Stimulated activated CD4-positive, alpha-beta T cell treated with anti-CD3 and anti-CD28 coated beads, Interleukin-15, amount 100 ng/mL, for 48 hours (primary cell): Measurements from ENCODE around the gene ZNF567.
"Not testable (repeated sequence)": the region's sequence is repeated elsewhere in the genome, so short reads cannot be mapped to it uniquely, and the experiment has no call there.

Experiments used
- DNase-seq, 2 donors: peaks; one replicate each; pipeline ENCODE4 v3.0.0-alpha.2; 2020; ENCODE audit warnings: low read depth in 2 of 2

The ZNF567 gene

GRCh38 chr19:36687214-36688056, at the start of gene ZNF567:
TSS of gene ZNF567 (plus strand) at chr19:36687612. CDS start at chr19:36694868, 7,256 bp downstream.
- peak; percentile 97 for DNase-seq

GRCh38 chr19:36638862-36639510, 48.4 kb upstream of the ZNF567 start:
- no peak for DNase-seq

- DNase-seq: no peak
Observed at GRCh38 chr19:36646746-36647145, 40.7 kb upstream of the ZNF567 start.

DNA sequence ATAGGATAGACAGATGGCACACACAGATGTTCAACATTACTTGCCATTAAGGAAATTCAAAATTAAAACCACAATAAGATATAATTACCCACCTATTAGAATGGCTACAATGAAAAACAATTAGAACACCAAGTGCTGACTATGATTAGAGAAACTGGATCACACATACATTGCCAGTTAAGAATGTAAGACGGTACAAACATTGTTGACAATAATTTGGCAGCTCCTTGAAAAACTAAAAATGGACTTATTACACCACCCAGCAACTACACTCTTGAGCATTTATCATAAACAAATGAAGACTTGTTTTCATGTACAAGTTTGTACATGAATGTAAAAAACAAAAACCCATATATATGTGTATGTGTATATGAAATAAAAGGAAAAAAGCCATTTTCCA, 34.5 kb upstream of the ZNF567 start:
- DNase-seq: no peak

DNA sequence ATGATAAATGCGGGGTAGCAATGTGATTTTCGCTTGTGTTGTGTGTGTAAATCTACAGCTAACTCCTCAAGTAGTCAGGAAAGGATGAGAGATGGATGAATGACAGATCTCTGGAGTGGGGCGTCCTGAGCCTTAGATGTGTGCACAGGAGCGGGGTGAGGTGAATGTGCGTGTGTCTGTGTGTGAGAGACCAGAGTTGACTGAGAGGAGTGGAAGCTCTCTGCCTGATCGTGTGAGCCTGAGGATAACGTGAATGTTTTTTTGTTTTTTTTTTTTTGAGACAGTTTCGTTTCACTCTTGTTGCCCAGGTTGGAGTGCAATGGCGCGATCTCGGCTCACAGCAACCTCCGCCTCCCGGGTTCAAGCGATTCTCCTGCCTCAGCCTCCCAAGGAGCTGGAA, 21.6 kb upstream of the ZNF567 start:
- DNase-seq: no peak

DNA sequence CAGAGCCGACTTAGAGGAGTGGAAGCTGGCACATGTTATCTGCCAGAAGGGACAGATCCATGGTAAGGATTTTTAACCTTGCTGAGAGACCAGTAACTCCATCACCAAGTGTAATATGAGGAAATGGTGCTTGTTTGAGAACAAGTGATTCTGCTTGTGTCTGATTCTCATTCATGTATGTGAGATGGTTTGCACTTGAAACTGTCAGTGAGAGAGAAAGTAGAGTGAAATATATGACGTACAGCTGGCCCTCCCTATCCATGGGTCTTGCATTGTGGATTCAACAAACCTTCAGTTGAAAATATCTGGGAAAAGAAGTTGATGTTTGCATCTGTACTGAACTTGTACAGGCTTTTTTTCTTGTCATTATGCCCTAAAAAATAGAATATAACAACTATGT, 18.8 kb upstream of the ZNF567 start:
- DNase-seq: no peak

DNA sequence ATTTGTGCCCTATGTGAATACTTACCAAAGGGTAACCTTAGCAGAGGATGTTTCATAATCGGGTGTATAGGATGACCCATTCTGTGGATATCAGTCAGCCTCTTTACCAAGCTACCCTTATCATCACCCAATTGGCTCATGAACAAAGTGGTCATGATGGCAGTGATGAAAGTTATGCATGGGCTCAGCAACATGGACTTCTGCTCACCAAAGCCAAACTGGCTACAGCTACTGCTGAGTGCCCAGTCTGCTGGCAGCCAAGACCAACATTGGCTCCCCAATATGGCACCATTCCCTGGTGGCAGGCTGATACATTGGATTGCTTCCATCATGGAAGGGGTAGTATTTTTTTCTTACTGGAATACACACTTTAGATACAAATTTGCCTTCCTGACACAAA, 15.0 kb upstream of the ZNF567 start:
- DNase-seq: no peak

GRCh38 chr19:36674201-36674600, 13.2 kb upstream of the ZNF567 start:
- DNase-seq: no peak

DNA sequence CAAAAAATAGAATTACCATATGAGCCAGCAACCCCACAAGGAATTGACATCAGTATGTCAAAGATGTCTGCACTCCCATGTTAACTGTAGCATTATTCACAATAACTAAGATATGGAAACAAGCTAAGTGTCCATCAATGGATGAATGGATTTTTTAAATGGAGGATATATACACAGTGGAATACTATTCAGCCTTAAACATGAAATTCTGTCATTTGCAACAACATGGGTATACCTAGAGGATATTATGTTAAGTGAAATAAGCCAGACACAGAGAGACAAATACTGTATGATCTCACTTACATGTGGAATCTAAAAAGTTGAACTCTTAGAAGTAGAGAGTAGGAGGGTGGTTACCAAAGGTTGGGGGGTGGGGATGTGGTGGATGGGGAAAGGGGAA, 8.0 kb upstream of the ZNF567 start:
- no peak for DNase-seq

GRCh38 chr19:36685835-36686234, 1.6 kb upstream of the ZNF567 start:
- DNase-seq: no peak

- DNase-seq: no peak
Observed at GRCh38 chr19:36686365-36687213, 823 bp upstream of the ZNF567 start.

- no peak for DNase-seq
Observed at GRCh38 chr19:36688058-36688457, 646 bp downstream of the ZNF567 start.

DNA sequence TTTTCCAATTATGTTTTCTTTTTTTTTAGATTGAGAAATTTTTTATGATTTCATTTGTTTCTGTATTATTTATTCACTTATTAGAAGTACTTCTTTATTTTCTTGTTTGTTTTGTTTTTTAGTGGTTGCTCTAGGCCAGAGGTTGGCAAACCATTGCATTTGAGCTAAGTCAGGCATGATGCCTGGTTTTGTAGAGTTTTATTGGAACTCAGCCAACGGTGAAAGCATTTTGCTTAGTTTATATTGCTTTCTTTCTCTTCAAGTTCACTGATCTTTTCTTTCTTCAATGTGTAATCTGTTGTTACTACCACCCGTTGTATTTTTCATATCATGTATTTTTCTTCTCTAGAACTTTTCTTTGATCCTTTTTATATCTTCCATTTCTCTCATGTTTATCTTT, 19.7 kb downstream of the ZNF567 start:
- DNase-seq: no peak

DNA sequence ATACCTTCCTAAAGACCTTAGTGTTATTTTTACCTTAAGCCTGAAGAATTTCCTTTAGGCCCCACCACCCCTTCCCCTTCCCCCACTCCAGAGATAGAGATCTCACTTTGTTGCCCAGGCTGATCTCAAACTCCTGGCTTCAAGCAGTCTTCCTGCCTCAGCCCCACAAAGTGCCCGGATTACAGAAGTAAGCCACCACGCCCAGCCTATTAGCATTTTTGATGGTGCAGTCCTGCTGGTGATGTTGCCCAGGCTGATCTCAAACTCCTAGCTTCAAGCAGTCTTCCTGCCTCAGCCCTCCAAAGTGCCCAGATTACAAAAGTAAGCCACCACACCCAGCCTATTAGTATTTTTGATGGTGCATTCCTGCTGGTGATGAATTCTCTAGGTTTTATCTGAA, 22.0 kb downstream of the ZNF567 start:
- no peak for DNase-seq

DNA sequence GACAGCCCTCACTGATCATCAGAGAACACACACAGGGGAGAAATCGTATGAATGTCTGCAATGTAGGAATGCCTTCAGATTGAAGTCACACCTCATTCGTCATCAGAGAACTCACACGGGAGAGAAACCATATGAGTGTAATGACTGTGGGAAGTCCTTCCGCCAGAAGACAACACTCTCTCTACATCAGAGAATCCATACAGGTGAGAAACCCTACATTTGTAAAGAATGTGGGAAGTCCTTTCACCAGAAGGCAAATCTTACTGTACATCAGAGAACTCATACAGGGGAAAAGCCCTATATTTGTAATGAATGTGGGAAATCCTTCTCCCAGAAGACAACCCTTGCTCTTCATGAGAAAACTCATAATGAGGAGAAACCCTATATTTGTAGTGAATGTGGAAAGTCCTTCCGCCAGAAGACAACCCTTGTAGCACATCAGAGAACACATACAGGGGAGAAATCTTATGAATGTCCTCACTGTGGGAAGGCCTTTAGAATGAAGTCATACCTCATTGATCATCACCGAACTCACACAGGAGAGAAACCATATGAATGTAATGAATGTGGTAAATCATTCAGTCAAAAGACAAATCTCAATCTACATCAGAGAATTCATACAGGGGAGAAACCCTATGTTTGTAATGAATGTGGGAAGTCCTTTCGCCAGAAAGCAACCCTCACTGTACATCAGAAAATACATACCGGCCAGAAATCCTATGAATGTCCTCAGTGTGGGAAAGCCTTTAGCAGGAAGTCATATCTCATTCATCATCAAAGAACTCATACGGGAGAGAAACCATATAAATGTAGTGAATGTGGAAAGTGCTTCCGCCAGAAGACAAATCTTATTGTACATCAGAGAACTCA, 32.5 kb downstream of the ZNF567 start:
- no peak for DNase-seq

DNA sequence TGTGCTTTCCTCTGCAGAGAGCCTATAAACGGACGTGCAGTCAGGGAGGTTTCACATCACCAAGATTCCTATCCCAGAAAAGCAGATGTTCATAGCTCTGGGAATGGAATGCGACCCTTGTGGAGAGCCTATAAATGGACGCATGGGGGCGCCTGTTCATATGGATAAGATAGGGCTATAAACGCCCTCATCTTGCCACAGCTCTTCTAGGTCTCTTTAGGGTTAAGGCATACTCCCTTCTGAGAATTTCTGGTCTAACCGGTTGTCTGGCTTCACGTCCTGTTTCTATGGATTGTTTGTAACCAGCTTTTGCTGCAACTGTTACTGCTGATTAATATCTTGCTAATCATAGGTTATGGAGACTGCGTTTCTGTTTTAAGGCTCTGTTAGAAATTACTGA, 48.8 kb downstream of the ZNF567 start:
- DNase-seq: not testable (repeated sequence)

DNA sequence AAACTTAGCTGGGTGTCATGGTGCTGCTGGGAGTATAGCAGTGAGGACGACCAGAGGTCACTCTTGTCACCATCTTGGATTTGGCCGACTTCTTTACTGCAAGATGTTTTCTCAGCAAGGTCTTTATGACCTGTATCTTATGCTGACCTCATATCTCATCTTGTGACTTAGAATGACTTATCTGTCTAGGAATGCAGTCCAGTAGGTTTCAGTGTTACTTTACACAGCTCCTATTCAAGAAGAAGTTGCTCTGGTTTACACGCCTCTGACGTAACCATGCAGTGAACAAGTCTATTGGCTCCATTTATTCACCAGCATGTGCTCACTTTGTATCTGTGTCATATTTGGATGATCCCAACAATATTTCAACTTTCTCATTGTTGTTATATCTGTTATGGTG, 58.5 kb downstream of the ZNF567 start:
- no peak for DNase-seq

- no peak for DNase-seq
Observed at GRCh38 chr19:36747750-36748149, 60.3 kb downstream of the ZNF567 start.

DNA sequence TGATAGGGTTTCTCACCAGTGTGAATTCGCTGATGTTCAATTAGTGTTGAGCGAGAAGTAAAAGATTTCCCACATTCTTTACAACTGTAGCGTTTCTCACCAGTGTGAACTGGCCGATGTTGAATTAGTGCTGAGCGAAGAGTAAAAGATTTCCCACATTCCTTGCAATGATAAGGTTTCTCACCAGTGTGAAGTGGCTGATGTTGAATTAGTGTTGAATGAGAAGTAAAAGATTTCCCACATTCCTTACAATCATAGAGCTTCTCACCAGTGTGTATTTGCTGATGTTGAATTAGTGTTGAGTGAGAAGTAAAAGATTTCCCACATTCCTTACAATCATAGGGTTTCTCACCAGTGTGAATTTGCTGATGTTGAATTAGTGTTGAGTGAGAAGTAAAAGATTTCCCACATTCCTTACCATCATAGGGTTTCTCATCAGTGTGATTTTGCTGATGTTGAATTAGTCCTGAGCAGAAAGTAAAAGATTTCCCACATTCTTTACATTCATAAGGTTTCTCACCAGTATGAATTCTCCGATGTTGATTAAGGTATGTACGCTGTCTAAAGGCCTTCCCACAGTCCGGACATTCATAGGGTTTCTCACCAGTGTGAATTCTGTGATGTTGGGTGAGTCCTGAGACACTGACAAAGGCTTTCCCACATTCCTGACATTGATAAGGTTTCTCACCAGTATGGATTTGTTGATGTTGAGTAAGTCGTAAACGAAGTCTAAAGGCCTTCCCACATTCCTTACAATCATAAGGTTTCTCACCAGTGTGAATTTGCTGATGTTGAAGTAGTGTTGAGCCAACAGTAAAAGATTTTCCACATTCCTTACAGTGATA, 61.2 kb downstream of the ZNF567 start:
- DNase-seq: no peak

- DNase-seq: not testable (repeated sequence)
Observed at GRCh38 chr19:36749613-36750012, 62.2 kb downstream of the ZNF567 start.
